H9 (cell line): ENCODE results near the gene AQP12A. TPM values are rescaled to one million over a fixed set of nuclear protein-coding genes. Genes with fewer than 3 reads are reported as not detected.
"Not testable (repeated sequence)": the region's sequence is repeated elsewhere in the genome, so short reads cannot be mapped to it uniquely, and the experiment has no call there.

Experiments used
- DNase-seq: peaks from one replicate; pipeline ENCODE4 v3.0.0-alpha.2; 2017
- H2AFZ ChIP-seq: one replicate; pipeline ENCODE4 v1.6.1; 2013; ENCODE audit warnings: mild to moderate bottlenecking, low read length, control low read depth, moderate library complexity
- H2AK5ac ChIP-seq: 2 replicates; pipeline ENCODE4 v1.6.1; 2013; ENCODE audit warnings: low read length, control low read depth, mixed read lengths; ENCODE audit not compliant: insufficient read length
- H2BK120ac ChIP-seq: one replicate; pipeline ENCODE4 v1.6.1; 2013; ENCODE audit warnings: low read depth, mild to moderate bottlenecking, low read length, control low read depth, inconsistent platforms; ENCODE audit not compliant: poor library complexity, severe bottlenecking
- H2BK12ac ChIP-seq: 2 replicates; pipeline ENCODE4 v1.6.1; 2013; ENCODE audit warnings: low read length, control low read depth, mixed read lengths, low read depth; ENCODE audit not compliant: insufficient read length
- H2BK15ac ChIP-seq: 2 replicates; pipeline ENCODE4 v1.6.1; 2013; ENCODE audit warnings: low read depth, low read length, control low read depth
- H2BK20ac ChIP-seq: one replicate; pipeline ENCODE4 v1.6.1; 2013; ENCODE audit warnings: low read depth, mild to moderate bottlenecking, low read length, control low read depth, inconsistent platforms; ENCODE audit not compliant: poor library complexity, severe bottlenecking
- H2BK5ac ChIP-seq: 2 replicates; pipeline ENCODE4 v1.6.1; 2013; ENCODE audit warnings: low read length, control low read depth, mixed read lengths; ENCODE audit not compliant: insufficient read length
- H3K14ac ChIP-seq: 2 replicates; pipeline ENCODE4 v1.6.1; 2013; ENCODE audit warnings: low read length, control low read depth; ENCODE audit not compliant: insufficient read depth
- H3K18ac ChIP-seq: 2 replicates; pipeline ENCODE4 v1.6.1; 2013; ENCODE audit warnings: low read depth, mild to moderate bottlenecking, mixed read lengths, low read length, control low read depth; ENCODE audit not compliant: insufficient read length
- H3K23ac ChIP-seq: 2 replicates; pipeline ENCODE4 v1.6.1; 2013; ENCODE audit warnings: low read length, control low read depth, mixed read lengths, low read depth; ENCODE audit not compliant: insufficient read length
- H3K23me2 ChIP-seq: 2 replicates; pipeline ENCODE4 v1.6.1; 2013; ENCODE audit warnings: low read depth, mild to moderate bottlenecking, mixed read lengths, low read length, control low read depth; ENCODE audit not compliant: insufficient read length, poor library complexity, severe bottlenecking
- H3K27ac ChIP-seq: 2 replicates; pipeline ENCODE4 v1.5.1; 2013; ENCODE audit warnings: low read length, control low read depth, mixed read lengths, low read depth; ENCODE audit not compliant: insufficient read length
- H3K27me3 ChIP-seq: 2 replicates; pipeline ENCODE4 v1.6.1; 2013; ENCODE audit warnings: low read length, control low read depth, inconsistent platforms; ENCODE audit not compliant: insufficient read depth
- H3K4ac ChIP-seq: 2 replicates; pipeline ENCODE4 v1.6.1; 2013; ENCODE audit warnings: low read depth, mild to moderate bottlenecking, control low read depth, inconsistent platforms, low read length, moderate library complexity
- H3K4me1 ChIP-seq: 2 replicates; pipeline ENCODE4 v1.6.1; 2013; ENCODE audit warnings: low read length, control low read depth, inconsistent platforms; ENCODE audit not compliant: insufficient read depth
- H3K4me2 ChIP-seq: 2 replicates; pipeline ENCODE4 v1.6.1; 2013; ENCODE audit warnings: low read length, control low read depth, mixed read lengths; ENCODE audit not compliant: insufficient read length, insufficient read depth
- H3K56ac ChIP-seq: 2 replicates; pipeline ENCODE4 v1.6.1; 2013; ENCODE audit warnings: low read depth, mild to moderate bottlenecking, mixed read lengths, low read length, control low read depth; ENCODE audit not compliant: insufficient read length
- H3K79me1 ChIP-seq: 2 replicates; pipeline ENCODE4 v1.6.1; 2013; ENCODE audit warnings: low read depth, mild to moderate bottlenecking, moderate library complexity, low read length, control low read depth, inconsistent platforms; ENCODE audit not compliant: insufficient read depth, poor library complexity, severe bottlenecking
- H3K79me2 ChIP-seq: 2 replicates; pipeline ENCODE4 v1.6.1; 2013; ENCODE audit warnings: low read length, control low read depth, inconsistent platforms; ENCODE audit not compliant: insufficient read depth
- H3K9ac ChIP-seq: 2 replicates; pipeline ENCODE4 v1.6.1; 2013; ENCODE audit warnings: low read length, control low read depth, mixed read lengths; ENCODE audit not compliant: insufficient read length; ENCODE audit errors: extremely low read depth
- H3K9me3 ChIP-seq: one replicate; pipeline ENCODE4 v1.6.1; 2013; ENCODE audit warnings: low read depth, low read length, inconsistent platforms; ENCODE audit not compliant: control insufficient read depth
- H3T11ph ChIP-seq: one replicate; pipeline ENCODE4 v1.6.1; 2013; ENCODE audit warnings: mild to moderate bottlenecking, low read length, control low read depth, inconsistent platforms
- H4K20me1 ChIP-seq: one replicate; pipeline ENCODE4 v1.6.1; 2013; ENCODE audit not compliant: control insufficient read depth, insufficient read length, insufficient read depth
- H4K5ac ChIP-seq: 2 replicates; pipeline ENCODE4 v1.6.1; 2013; ENCODE audit warnings: low read depth, mild to moderate bottlenecking, mixed read lengths, low read length, control low read depth; ENCODE audit not compliant: insufficient read length
- H4K8ac ChIP-seq: replicated peaks from 2 replicates; pipeline ENCODE4 v1.6.1; 2013; ENCODE audit warnings: low read length, control low read depth, mixed read lengths, low read depth; ENCODE audit not compliant: insufficient read length
- H4K91ac ChIP-seq: 2 replicates; pipeline ENCODE4 v1.6.1; 2013; ENCODE audit warnings: low read depth, mild to moderate bottlenecking, moderate library complexity, mixed read lengths, low read length, control low read depth; ENCODE audit not compliant: insufficient read length
- H3K27ac Mint-ChIP-seq, 3 experiments: 2 replicates in 2 of 3; 3 replicates in 1 of 3; pipeline ENCODE4 v1.8.0; 2020 to 2021; ENCODE audit warnings: mixed read lengths in 3 of 3, mild to moderate bottlenecking in 1 of 3, moderate library complexity in 1 of 3
- H3K27me3 Mint-ChIP-seq: 2 replicates; pipeline ENCODE4 v1.8.0; 2021; ENCODE audit warnings: low read depth, mild to moderate bottlenecking, moderate library complexity, mixed read lengths
- H3K36me3 Mint-ChIP-seq, 3 experiments: 2 replicates in 2 of 3; 3 replicates in 1 of 3; pipeline ENCODE4 v1.8.0; 2020 to 2021; ENCODE audit warnings: low read depth in 3 of 3, mixed read lengths in 3 of 3; ENCODE audit not compliant: insufficient read depth in 1 of 3
- H3K4me1 Mint-ChIP-seq, 2 experiments: 2 replicates each; pipeline ENCODE4 v1.8.0; 2020; ENCODE audit warnings: mixed read lengths in 2 of 2
- H3K4me3 Mint-ChIP-seq, 2 experiments: 2 replicates in 1 of 2; 3 replicates in 1 of 2; pipeline ENCODE4 v1.8.0; 2020 to 2021; ENCODE audit warnings: mild to moderate bottlenecking in 2 of 2, mixed read lengths in 2 of 2, moderate library complexity in 1 of 2
- H3K9me3 Mint-ChIP-seq, 2 experiments: 2 replicates in 1 of 2; 3 replicates in 1 of 2; pipeline ENCODE4 v1.8.0; 2020; ENCODE audit warnings: mild to moderate bottlenecking in 2 of 2, mixed read lengths in 2 of 2, moderate library complexity in 1 of 2
- WGBS: extraction: QIAGEN DNeasy Blood & Tissue Kit; methylation state at CpG from one replicate; pipeline ENCODE4 v1.1.7; 2013; ENCODE audit warnings: missing lambda C conversion rate, low lambda C conversion rate, mixed read lengths; ENCODE audit not compliant: insufficient read length; ENCODE audit errors: extremely low coverage; 5-methylcytosine and 5-hydroxymethylcytosine counted together
- total RNA-seq: library from RNA; stranded (reverse); gene quantifications from 2 replicates; pipeline ENCODE4 v1.2.1, GENCODE V29; 2021

Gene AQP12A
- total RNA-seq, 1 experiment from 2014 or later: not detected

DNA sequence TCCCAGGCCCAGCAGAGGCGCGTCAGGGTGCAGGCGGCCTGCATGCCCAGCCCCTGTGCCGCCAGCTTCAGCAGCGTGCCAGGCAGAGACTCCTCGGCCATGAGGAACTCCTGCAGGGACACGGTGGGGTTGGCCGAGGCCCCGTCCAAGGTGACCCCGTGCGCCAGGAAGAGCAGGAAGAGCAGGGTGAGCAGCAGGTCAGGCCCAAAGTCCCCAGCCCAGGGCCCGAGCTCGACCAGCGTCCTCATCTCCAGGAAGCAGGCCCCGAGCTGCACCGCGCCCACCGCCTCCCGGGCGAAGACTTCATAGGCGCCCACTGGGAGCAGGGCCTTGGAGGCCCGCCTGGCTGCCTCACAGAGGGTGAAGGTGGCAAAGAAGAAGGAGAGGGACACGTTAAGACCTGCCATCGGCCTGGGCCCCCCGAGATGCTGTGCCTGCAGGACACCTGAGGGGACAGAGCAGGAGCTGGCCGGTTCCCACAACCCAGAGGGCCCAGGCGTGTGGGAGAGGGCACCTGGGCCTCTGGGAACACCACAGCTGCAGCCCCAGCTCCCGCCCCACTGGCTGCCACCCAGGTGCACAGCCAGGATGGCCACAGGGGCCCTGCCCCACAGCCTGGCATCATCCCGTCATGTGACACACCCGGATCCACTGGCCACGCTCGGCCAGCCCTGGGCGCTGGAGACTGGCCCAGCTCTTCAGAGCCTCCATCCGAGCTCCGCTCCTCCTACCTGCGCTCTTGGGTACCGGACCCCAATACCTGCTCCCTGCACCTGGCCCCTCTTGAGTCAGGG is 9.0 kb upstream of the AQP12A start, which contains the start of gene AQP12B:
Gene AQP12B (minus strand): TSS at position 455 of the 794 bp plus-strand sequence. CDS start 48 bp downstream, at position 407.
- not testable (repeated sequence) for H3K9me3 Mint-ChIP-seq, H3K9me3 ChIP-seq, H2BK12ac ChIP-seq, H2AK5ac ChIP-seq, H2AFZ ChIP-seq, H3K79me1 ChIP-seq, H4K5ac ChIP-seq, H3K23ac ChIP-seq, H3T11ph ChIP-seq, H3K23me2 ChIP-seq, H3K27ac ChIP-seq, H3K27me3 ChIP-seq, H2BK20ac ChIP-seq, H3K14ac ChIP-seq, H3K27me3 Mint-ChIP-seq, H3K4me1 Mint-ChIP-seq, H3K4ac ChIP-seq, H3K4me3 Mint-ChIP-seq, H3K56ac ChIP-seq, H3K9ac ChIP-seq, H4K91ac ChIP-seq, H3K36me3 Mint-ChIP-seq, H3K4me2 ChIP-seq, H2BK5ac ChIP-seq, H3K4me1 ChIP-seq, H3K18ac ChIP-seq, H4K8ac ChIP-seq, H2BK120ac ChIP-seq, H2BK15ac ChIP-seq, H4K20me1 ChIP-seq, H3K79me2 ChIP-seq
- H3K27ac Mint-ChIP-seq: peak within 1 kb of the TSS in 1 of 3 experiments; percentile 48; a peak in 1 of 7 replicates
- no CpG with 5 or more reads among the region's 37 CpGs for WGBS
- DNase-seq: peak; percentile 31

DNA sequence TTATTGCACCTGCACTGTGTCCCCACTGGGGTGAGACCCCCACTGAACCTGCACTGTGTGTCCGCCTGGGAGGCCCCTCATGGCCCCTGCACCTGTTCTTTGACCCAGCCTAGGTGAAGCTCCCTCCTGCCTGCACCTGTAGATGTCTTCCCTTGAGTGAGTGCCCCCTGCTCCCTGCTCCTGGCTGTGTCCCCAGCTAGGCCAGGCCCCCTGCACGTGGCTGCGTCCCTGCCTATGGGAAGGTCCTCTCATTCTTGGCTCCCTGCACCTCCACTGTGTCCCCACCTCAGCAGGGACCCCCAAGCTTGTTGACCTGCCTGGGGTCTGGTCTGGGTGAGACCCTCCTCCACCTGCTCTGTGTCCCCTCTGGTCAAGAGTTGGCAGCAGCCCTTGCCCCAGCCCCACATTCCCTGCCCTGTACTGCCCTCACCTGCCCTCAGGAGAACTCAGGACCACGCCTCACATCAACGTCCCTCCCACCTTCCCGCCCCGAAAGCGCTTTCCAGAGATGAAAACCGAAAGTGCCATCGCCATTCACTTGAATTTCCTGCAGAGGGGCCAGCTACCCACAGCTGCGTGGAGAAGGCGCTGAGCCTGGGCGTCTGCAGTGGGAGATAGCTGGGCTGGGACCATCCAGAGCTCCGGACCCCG is 8.2 kb upstream of the AQP12A start:
- not testable (repeated sequence) for H3K9ac ChIP-seq, H3K4me1 Mint-ChIP-seq, H4K8ac ChIP-seq, H2BK15ac ChIP-seq, H3K79me1 ChIP-seq, H3K9me3 ChIP-seq, H3K23ac ChIP-seq, H3K18ac ChIP-seq, H3K4me2 ChIP-seq, H3K4me3 Mint-ChIP-seq, H3K14ac ChIP-seq, H4K20me1 ChIP-seq, H3K9me3 Mint-ChIP-seq, H3K79me2 ChIP-seq, H3K27me3 Mint-ChIP-seq, H2BK20ac ChIP-seq, H2BK12ac ChIP-seq, H2BK5ac ChIP-seq, H3K4ac ChIP-seq, H4K91ac ChIP-seq, H3K23me2 ChIP-seq, H3K4me1 ChIP-seq, H3K36me3 Mint-ChIP-seq, H3K27me3 ChIP-seq, H2BK120ac ChIP-seq, H2AK5ac ChIP-seq, H2AFZ ChIP-seq, H3K56ac ChIP-seq, H3T11ph ChIP-seq, H4K5ac ChIP-seq, H3K27ac ChIP-seq
- DNase-seq: peak; percentile 16
- WGBS: no CpG with 5 or more reads among the region's 15 CpGs
- H3K27ac Mint-ChIP-seq: peak overlapping the region in 1 of 3 experiments; percentile 48; a peak in 1 of 7 replicates
